Measurements from ENCODE around the gene CEND1. TPM values are rescaled to one million over a fixed set of nuclear protein-coding genes. Genes with fewer than 3 reads are reported as not detected.

Gene CEND1
- total RNA-seq, 1 donor, result 1.2 TPM

GRCh38 chr11:823441-824291 is 33.8 kb upstream of the CEND1 start:
- no peak for DNase-seq (ENCODE audit: low read depth)
- no peak overlapping the region for H3K4me3 ChIP-seq (ENCODE audit: low read depth, low read length)
- TF ChIP-seq CTCF (IDR thresholded peaks at IDR 0.05; ENCODE audit: insufficient read depth, low read length), result no peak

GRCh38 chr11:821512-822371 is 31.9 kb upstream of the CEND1 start:
- peak overlapping the region; percentile 88 for H3K4me3 ChIP-seq (ENCODE audit: low read depth, low read length)
- DNase-seq (ENCODE audit: low read depth), result no peak

GRCh38 chr11:820655-821511 is 31.0 kb upstream of the CEND1 start:
- TF ChIP-seq CTCF (IDR thresholded peaks at IDR 0.05; ENCODE audit: insufficient read depth, low read length), result no peak
- peak; percentile 63 for DNase-seq (ENCODE audit: low read depth)
- peak overlapping the region; percentile 88 for H3K4me3 ChIP-seq (ENCODE audit: low read depth, low read length)

More at GRCh38 chr11:821512-822371, 31.9 kb upstream of the CEND1 start:
- no peak for TF ChIP-seq CTCF (IDR thresholded peaks at IDR 0.05; ENCODE audit: insufficient read depth, low read length)

GRCh38 chr11:819943-820649 is 30.2 kb upstream of the CEND1 start:
- DNase-seq (ENCODE audit: low read depth), result peak; percentile 43
- H3K4me3 ChIP-seq (ENCODE audit: low read depth, low read length), result peak overlapping the region; percentile 88
- no peak for TF ChIP-seq CTCF (IDR thresholded peaks at IDR 0.05; ENCODE audit: insufficient read depth, low read length)

GRCh38 chr11:819129-819931 is 29.4 kb upstream of the CEND1 start:
- peak; percentile 78 for DNase-seq (ENCODE audit: low read depth)
- peak overlapping the region; percentile 88 for H3K4me3 ChIP-seq (ENCODE audit: low read depth, low read length)
- peak; percentile 27 for TF ChIP-seq CTCF (IDR thresholded peaks at IDR 0.05; ENCODE audit: insufficient read depth, low read length)

All from fibroblast of the aortic adventitia (primary cell).